Natural killer cell (primary cell): ENCODE data around the gene FAM83C. TPM values are rescaled to one million over a fixed set of nuclear protein-coding genes. Genes with fewer than 3 reads are reported as not detected.

Experiments used
- ATAC-seq, 3 donors: fragments of 150-1000 bp in 2 of 3; fragments of 200-7000 bp in 1 of 3; cut with Tn5 transposase; 1 replicate in 1 of 3; 2 replicates in 2 of 3; pipeline ENCODE4 v1.10.0; 2021; ENCODE audit warnings: mild to moderate bottlenecking in 2 of 3, moderate library complexity in 2 of 3
- DNase-seq, 2 donors: peaks; one replicate each; pipeline versions ENCODE4 v3.0.0 to v3.0.0-alpha.2; 2013 to 2021; ENCODE audit warnings: mixed read lengths in 1 of 2
- H3K27ac ChIP-seq: one replicate; pipeline ENCODE4 v1.5.1; 2013; ENCODE audit warnings: mild to moderate bottlenecking, low read length
- H3K27me3 ChIP-seq: one replicate; pipeline ENCODE4 v1.6.1; 2013; ENCODE audit warnings: low read length; ENCODE audit not compliant: control insufficient read depth, insufficient read depth
- H3K36me3 ChIP-seq: one replicate; pipeline ENCODE4 v1.6.1; 2013; ENCODE audit warnings: low read length; ENCODE audit not compliant: control insufficient read depth, insufficient read depth
- H3K4me1 ChIP-seq: one replicate; pipeline ENCODE4 v1.6.1; 2013; ENCODE audit warnings: low read length; ENCODE audit not compliant: control insufficient read depth, insufficient read depth
- H3K4me3 ChIP-seq: one replicate; pipeline ENCODE4 v1.5.1; 2013; ENCODE audit warnings: low read length
- H3K9me3 ChIP-seq: one replicate; pipeline ENCODE4 v1.6.1; 2013; ENCODE audit warnings: low read length; ENCODE audit not compliant: control insufficient read depth, insufficient read depth
- H3K27ac Mint-ChIP-seq, 2 donors: one replicate each; pipeline ENCODE4 v1.8.0; 2022; ENCODE audit warnings: mild to moderate bottlenecking in 2 of 2, mixed read lengths in 2 of 2, moderate library complexity in 1 of 2
- H3K27me3 Mint-ChIP-seq, 2 donors: one replicate each; pipeline ENCODE4 v1.8.0; 2022; ENCODE audit warnings: low read depth in 2 of 2, mixed read lengths in 2 of 2
- H3K36me3 Mint-ChIP-seq: one replicate; pipeline ENCODE4 v1.8.0; 2022; ENCODE audit warnings: mixed read lengths
- H3K4me1 Mint-ChIP-seq, 2 donors: one replicate each; pipeline ENCODE4 v1.8.0; 2022; ENCODE audit warnings: mixed read lengths in 2 of 2
- H3K4me3 Mint-ChIP-seq: one replicate; pipeline ENCODE4 v1.8.0; 2022; ENCODE audit warnings: mild to moderate bottlenecking, moderate library complexity, mixed read lengths
- H3K9me3 Mint-ChIP-seq, 2 donors: one replicate each; pipeline ENCODE4 v1.8.0; 2022; ENCODE audit warnings: mixed read lengths in 2 of 2
- WGBS: methylation state at CpG from one replicate; pipeline ENCODE4 v1.1.7; 2013; ENCODE audit warnings: missing lambda C conversion rate; ENCODE audit not compliant: insufficient coverage; 5-methylcytosine and 5-hydroxymethylcytosine counted together
- intact Hi-C: fragments of 100-400 bp; cut with micrococcal nuclease; formaldehyde crosslinking; loops from one replicate; pipeline ENCODE4 v1.14.2; 2022
- total RNA-seq, 4 donors: library from RNA; stranded (reverse); fragments of 120-200 nt in 1 of 4; gene quantifications; one replicate each; pipeline versions ENCODE4 v1.2.3 to v1.2.4, GENCODE V29; 2013 to 2022
- TF ChIP-seq, protein P1 (sequence below): fragments of 200-600 bp; IDR thresholded peaks from one replicate; pipeline ENCODE4 v1.8.0; 2022; ENCODE audit warnings: antibody characterized with exemption

FAM83C gene
- total RNA-seq, 3 donors from 2014 or later (not counting 1 experiment from before 2014, with no cell fraction given) = not detected

DNA sequence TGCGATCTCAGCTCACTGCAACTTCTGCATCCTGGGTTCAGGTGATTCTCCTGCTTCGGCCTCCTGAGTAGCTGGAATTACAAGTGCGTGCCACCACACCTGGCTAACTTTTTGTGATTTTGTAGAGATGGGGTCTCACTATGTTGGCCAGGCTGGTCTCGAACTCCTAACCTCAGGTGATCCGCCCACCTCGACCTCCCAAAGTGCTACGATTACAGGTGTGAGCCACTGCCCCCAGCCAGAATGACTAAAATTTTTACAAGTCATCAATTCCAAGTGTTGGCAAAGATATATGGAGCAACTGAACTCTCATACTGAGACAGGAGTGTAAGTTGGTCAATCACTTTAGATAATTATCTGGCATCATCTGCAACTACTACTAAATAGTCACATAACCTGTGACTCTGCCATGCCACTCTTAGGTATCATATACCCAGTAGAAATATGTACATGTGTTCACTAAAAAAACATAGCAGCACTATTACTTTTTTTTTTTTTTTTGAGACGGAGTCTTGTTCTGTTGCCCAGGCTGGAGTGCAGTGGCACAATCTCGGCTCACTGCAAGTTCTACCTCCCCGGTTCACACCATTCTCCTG lies 10.6 kb downstream of the FAM83C start:
- Mint-ChIP-seq H3K4me3 (no peak overlapping the region), H3K4me1 (peaks cover 25 to 45% of the 10 kb centered on the region in 2 donors), H3K36me3 (no peaks in the 10 kb centered on the region), H3K27me3 (no peaks in the 10 kb centered on the region), H3K9me3 (no peaks in the 10 kb centered on the region), H3K27ac (no peak overlapping the region)
- H3K4me3 ChIP-seq = no peak overlapping the region
- ATAC-seq (no peak), DNase-seq (no peak)
- no peak overlapping the region for H3K27ac ChIP-seq
- no peaks in the 10 kb centered on the region for H3K27me3 ChIP-seq
- H3K4me1 ChIP-seq = peaks cover 33% of the 10 kb centered on the region
- H3K9me3 ChIP-seq = no peaks in the 10 kb centered on the region
- H3K36me3 ChIP-seq = peaks cover 24% of the 10 kb centered on the region
- WGBS = 97% methylated on average over 9 of the region's 10 CpGs
- intact Hi-C loops = no loop called here
- TF ChIP-seq, protein P1, sequence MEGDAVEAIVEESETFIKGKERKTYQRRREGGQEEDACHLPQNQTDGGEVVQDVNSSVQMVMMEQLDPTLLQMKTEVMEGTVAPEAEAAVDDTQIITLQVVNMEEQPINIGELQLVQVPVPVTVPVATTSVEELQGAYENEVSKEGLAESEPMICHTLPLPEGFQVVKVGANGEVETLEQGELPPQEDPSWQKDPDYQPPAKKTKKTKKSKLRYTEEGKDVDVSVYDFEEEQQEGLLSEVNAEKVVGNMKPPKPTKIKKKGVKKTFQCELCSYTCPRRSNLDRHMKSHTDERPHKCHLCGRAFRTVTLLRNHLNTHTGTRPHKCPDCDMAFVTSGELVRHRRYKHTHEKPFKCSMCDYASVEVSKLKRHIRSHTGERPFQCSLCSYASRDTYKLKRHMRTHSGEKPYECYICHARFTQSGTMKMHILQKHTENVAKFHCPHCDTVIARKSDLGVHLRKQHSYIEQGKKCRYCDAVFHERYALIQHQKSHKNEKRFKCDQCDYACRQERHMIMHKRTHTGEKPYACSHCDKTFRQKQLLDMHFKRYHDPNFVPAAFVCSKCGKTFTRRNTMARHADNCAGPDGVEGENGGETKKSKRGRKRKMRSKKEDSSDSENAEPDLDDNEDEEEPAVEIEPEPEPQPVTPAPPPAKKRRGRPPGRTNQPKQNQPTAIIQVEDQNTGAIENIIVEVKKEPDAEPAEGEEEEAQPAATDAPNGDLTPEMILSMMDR = no peak

DNA sequence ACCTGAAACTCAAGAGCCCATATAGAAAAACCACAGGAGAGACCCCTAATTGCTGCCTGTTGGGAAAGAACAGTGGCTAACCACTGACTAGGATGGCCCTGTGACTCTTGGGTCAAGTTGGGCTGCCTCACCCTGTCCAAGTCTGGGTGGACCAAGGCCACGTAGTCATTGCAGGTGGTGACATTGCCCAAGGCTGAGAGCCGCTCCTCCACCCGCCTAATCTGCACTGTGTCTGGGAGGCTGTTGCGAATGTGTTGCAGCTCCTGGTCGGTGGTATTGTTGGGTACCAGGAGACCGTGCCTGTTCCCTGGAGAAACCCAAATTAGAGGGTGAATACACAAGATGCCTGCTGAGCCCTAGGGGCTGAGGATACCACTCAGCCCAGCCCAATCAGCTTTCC lies 11.7 kb downstream of the FAM83C start:
- H3K36me3 Mint-ChIP-seq = no peaks in the 10 kb centered on the region
- H3K9me3 Mint-ChIP-seq = no peaks in the 10 kb centered on the region
- peak overlapping the region; percentile 97 to 100 for H3K27ac Mint-ChIP-seq
- ATAC-seq (no peak), DNase-seq (no peak)
- Histone ChIP-seq H3K4me3 (no peak overlapping the region), H3K27ac (no peak overlapping the region), H3K27me3 (no peaks in the 10 kb centered on the region), H3K4me1 (peaks cover 44% of the 10 kb centered on the region), H3K36me3 (peaks cover 32% of the 10 kb centered on the region), H3K9me3 (no peaks in the 10 kb centered on the region)
- H3K4me3 Mint-ChIP-seq = peak overlapping the region; percentile 22
- intact Hi-C loops = no loop called here
- H3K4me1 Mint-ChIP-seq = peaks cover 25 to 55% of the 10 kb centered on the region in 2 donors
- TF ChIP-seq, protein P1 = no peak
- WGBS = 98% methylated on average over 6 of the region's 6 CpGs
- no peaks in the 10 kb centered on the region for H3K27me3 Mint-ChIP-seq

DNA sequence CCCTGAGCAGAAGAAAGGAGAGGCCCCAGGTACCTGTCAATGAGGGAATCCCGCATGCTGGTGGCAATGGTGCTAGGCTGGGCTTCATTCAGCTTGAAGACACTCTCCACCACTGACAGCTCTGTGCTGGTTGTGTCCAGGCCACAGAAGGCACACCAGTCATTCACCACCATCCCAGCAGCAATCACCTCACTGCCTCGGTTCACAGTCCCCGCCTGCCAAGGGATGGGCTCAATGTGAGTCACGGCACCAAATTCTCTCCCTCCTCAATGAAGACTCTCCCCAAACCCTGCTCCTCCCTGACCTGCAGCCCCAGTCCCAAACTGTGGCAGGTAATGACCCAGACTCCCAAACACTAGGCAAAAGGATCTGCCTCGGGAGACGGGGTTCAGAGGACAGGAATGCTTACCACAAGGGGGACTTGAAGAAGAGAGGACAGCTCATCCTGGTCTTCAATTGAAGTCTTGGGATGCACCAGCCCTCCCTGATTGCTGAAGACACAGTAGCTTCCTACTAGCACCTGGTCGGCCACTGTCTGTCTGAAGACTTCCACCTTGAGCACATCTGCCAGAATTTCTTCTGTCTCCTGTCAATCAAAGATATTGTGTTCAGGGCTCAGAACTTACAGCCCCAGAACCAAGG lies 12.6 kb downstream of the FAM83C start:
- no peak overlapping the region for H3K27ac ChIP-seq
- H3K4me3 ChIP-seq = no peak overlapping the region
- Mint-ChIP-seq H3K4me1 (peaks cover 19 to 48% of the 10 kb centered on the region in 2 donors), H3K27ac (peak overlapping the region; percentile 97 to 100), H3K9me3 (no peaks in the 10 kb centered on the region), H3K4me3 (peak overlapping the region; percentile 22), H3K36me3 (no peaks in the 10 kb centered on the region), H3K27me3 (no peaks in the 10 kb centered on the region)
- intact Hi-C loops = no loop called here
- peaks cover 42% of the 10 kb centered on the region for H3K4me1 ChIP-seq
- TF ChIP-seq, protein P1 = no peak
- no peak for DNase-seq
- H3K36me3 ChIP-seq = peaks cover 32% of the 10 kb centered on the region
- 91% methylated on average over 7 of the region's 7 CpGs for WGBS
- no peaks in the 10 kb centered on the region for H3K27me3 ChIP-seq
- no peaks in the 10 kb centered on the region for H3K9me3 ChIP-seq
- no peak for ATAC-seq
